ENCODE measurements around the gene CLCN4.

CLCN4 gene

DNA sequence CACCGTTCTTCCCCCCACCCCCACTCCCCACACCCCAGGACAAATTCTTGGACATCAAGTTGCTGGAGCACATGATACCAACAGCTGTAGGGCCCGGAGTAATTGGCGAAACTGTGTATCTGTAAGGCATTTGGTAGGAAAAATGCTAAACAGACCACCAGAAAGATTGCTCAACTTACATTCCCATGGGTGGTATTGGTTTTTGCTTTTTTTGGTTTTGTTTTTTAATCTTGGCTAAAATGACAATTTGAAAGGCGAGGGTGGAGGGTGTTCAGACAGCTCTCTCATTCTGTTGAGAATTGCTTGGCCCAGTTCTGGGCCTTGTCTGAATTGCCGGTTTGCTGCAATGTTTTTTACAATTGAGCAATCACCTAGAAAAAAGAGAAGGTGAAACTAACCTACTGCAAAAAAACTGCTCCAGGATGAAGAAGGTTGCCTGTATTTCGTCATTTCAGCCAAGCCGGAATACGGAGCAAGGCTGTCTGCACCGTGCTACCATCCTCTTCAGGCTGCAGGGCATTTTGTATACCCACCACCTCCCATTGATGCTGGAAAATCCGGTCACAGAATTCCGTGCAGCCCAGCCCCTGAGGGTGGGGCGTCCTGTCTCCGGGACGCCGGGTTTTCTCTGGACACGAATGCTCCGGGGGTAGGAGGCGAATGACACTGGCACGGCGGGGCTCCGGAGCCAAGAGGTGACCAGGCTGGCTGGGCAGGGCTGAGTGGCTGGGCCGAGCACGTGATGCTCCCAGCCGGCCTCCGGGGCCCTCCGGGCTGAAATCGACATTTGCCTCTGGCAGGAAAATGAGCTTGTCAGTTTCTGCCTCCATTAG lies at the start of gene CLCN4:
Gene CLCN4 (plus strand): TSS at position 777 of the 833 bp plus-strand sequence. CDS start 28,058 bp downstream, outside the sequence.
- intact Hi-C loops (cut with DNase I), result no loop called here
- peak; percentile 57 to 96 (median 67) for DNase-seq

DNA sequence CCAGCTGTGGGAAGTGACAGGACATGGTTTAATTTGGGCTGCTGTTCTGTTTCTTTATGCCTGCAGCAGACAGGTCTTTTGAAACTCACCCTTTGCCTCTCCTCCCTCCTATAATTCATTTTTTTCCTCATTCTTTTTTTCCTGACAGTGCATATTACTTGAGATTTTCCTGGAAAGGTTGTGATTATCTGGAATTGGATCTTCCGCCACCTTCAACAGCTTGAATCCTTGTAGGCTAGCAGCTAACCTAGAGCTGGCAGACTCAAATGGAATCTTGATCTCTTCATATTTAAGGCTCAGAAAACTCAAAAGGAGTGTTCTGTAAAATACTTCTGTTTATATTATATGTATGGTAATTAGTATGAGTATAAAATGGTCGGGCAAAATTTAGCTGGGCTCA lies 49.3 kb upstream of the CLCN4 start:
- no peak for DNase-seq
- intact Hi-C loops (cut with DNase I), result no loop called here

DNA sequence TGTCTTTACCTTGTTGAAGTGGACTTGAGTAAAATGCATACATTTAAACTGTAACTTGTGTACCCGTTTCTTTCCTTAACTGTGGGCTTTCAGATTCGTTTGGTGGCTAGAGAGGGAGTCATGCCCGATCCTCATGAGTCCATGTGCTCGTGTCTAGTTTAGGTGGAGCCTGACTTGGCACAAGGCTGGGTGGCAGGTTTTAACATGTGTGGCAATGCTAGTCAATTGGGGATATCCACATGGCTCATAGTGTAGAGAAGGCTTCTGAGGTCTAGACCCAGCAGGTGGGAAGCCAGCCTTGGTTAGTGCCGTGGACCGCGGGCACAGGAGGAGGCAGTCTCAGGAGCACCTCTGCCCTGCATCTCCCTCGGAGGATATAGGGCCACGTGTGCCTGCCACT lies 48.5 kb upstream of the CLCN4 start:
- DNase-seq, result no peak
- intact Hi-C loops (cut with DNase I), result no loop called here

DNA sequence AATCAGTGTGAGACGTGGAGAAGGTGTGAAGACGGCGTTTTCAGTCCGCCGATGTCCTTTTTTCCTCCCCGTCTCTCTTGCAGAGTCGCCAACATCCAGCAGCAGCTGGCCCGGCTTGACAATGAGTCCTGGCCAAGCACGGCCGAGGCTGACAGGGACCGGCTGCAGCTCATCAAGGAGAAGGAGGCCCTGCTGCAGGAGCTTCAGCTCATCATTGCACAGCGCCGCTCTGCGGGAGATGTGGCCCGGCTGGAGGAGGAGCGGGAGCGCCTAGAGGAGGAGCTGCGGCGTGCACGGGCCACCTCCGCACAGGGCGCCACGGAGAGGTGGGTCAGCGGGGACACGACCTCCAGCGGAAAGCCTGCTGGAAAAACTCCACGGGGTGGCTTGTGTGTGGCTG lies 47.1 kb upstream of the CLCN4 start:
- DNase-seq, result peak in 9 of 10 donors; percentile 49 to 96 (median 69)
- intact Hi-C loops (cut with DNase I), result loop anchor here (5.0 to 10.0 kb wide), 2 partner anchors 97 to 235 kb away; no protein-coding TSS in a partner anchor

DNA sequence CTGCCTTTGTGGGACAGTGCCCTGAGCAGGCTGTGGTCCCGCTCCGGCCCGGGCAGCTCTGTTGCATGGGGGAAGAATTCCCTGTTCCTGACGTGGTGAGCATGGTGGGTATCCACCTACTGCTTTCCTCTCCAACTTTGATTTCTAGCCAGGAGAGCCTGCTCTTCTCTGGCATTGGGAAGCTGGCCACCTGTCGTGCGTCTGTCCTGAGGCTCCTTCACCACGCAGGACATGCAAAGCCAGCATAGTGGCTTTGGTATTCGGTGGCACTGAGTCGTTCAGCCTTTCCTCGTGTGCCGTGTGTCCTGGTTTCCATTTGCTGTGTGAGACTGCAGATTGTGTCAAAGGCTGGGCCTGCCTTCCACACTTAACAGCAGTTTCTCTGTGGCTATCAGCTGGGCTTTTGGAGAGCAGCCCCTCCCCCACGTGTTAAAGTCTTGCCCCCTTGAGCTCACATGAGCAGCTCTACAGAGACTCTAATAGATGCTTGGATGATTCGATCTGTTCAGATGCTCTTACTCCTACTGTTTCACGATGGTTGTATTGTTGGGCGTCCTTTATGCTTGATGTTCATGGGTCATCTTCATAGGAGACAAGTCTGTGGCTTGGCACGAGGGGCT lies 46.3 kb upstream of the CLCN4 start:
- intact Hi-C loops (cut with DNase I), result loop anchor here (5.0 to 10.0 kb wide), 2 partner anchors 98 to 236 kb away; no protein-coding TSS in a partner anchor
- DNase-seq, result no peak

DNA sequence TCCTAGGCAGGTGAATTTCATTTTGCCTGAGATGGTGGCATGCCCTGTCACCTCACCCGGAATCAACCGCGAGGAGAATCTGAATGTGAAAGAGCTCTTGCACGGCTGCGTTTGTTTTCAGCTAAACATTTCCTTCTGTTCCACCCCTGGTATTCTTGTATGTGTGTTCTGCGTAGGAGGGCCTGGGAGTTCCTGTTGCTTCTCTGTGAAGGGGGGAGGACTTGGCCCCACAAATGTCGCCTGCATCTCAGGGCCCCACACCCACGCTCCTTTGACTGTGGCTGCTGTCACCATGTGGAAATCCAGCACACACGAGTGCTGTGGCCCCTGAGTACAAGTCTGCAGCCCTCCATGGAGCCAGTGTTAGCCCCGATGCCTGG lies 45.8 kb upstream of the CLCN4 start:
- peak in 1 of 10 donors; percentile 86 for DNase-seq
- intact Hi-C loops (cut with DNase I), result loop anchor here (5.0 to 10.0 kb wide), 2 partner anchors 99 to 236 kb away; no protein-coding TSS in a partner anchor

DNA sequence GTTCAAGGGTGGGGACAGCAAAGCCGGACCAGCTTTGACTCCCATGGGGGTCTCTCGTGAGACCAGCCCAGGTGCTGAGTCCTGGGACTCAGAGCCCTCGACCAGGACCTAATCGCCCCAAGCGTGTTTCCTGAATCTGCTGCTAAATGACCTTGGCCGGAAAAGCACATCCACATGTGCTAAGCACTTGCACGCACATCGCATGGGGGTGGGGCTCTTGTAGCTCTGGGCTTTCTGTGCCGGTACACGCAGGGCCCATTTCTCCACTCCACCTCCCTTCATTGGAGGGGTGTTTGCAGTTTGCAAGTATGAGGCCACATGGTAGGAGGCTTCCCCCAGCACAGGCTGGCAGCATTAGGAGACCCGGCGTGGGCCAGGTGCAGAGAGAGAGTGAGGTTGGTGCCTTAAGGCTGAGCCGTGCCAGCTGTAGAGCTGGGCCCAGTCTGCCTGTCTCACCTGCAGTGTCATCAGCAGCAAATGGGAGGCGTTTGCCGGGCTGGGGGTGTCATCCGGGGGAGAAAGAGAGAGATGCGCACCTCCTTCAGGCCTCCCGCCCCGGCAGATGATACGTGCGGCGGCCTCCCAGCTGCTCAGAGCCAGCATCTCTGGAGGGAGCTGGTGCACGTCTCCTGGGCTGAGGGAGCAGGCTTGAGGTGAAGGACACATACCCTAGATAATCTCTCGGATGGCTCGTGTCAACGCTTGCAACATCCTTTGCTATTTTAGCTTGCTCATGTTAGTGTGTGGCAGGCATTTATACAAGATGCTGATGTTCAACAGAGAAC lies 45.2 kb upstream of the CLCN4 start:
- peak in 2 of 10 donors; percentile 76 to 82 for DNase-seq
- intact Hi-C loops (cut with DNase I), result loop anchor here (5.0 to 10.0 kb wide), 2 partner anchors 99 to 237 kb away; no protein-coding TSS in a partner anchor

DNA sequence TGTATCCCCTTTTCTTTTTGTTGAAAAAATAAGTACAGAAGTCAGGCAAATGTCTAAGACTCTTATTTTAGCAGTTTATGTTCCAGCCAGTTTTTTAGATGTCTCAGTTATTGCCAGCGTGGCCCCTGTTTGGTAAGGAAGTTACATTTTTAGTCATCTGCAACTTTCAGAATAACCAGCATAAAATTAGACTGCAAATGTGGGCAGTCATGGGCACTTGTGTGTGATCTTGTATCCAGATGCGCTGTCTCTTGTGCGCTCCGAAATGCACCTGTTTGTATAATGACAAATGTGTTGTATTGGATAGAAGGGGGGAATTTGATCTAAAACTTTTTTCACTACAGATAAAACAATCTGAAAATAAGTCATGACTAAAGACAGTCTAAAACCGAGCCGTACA lies 44.3 kb upstream of the CLCN4 start:
- intact Hi-C loops (cut with DNase I), result loop anchor here (5.0 to 10.0 kb wide), 2 partner anchors 100 to 238 kb away; no protein-coding TSS in a partner anchor
- no peak for DNase-seq

DNA sequence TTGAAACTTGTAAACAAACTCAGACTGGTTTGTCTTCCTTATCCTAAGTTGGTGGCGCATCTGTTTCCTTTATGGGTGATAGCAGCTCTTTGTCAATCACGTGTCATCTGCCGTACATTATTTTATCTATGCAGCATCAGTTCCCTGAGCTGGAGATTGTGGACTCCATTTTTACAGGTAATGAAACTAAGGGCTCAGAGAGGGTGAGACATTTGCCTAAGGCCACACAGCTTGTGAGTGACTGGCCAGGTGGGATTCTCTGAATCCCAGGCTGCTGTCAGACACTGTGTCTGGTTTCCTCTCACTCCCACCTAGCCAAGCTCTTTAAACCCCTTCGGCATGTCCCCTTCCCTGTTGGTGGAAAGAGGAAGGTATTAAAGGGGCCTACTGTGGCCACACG lies 41.7 kb upstream of the CLCN4 start:
- no peak for DNase-seq

DNA sequence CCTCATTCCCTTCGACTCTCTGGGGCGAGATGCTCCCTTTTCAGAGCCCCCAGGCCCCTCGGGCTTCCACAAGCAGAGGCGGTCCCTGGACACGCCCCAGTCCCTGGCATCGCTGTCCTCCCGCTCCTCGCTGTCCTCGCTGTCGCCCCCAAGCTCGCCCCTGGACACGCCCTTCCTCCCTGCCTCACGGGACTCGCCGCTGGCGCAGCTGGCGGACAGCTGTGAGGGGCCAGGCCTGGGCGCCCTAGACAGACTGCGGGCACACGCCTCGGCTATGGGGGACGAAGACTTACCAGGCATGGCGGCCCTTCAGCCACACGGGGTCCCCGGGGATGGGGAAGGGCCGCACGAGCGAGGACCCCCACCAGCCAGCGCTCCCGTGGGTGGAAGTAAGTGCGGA lies 39.5 kb upstream of the CLCN4 start:
- intact Hi-C loops (cut with DNase I), result loop anchor here (2.0 to 10.0 kb wide), 2 partner anchors 226 to 242 kb away; no protein-coding TSS in a partner anchor
- DNase-seq, result peak in 1 of 10 donors; percentile 80

More for the DNA sequence above, 41.7 kb upstream of the CLCN4 start:
- intact Hi-C loops (cut with DNase I), result loop anchor here (10.0 kb wide), 1 partner anchor 240 kb away; no protein-coding TSS in a partner anchor

DNA sequence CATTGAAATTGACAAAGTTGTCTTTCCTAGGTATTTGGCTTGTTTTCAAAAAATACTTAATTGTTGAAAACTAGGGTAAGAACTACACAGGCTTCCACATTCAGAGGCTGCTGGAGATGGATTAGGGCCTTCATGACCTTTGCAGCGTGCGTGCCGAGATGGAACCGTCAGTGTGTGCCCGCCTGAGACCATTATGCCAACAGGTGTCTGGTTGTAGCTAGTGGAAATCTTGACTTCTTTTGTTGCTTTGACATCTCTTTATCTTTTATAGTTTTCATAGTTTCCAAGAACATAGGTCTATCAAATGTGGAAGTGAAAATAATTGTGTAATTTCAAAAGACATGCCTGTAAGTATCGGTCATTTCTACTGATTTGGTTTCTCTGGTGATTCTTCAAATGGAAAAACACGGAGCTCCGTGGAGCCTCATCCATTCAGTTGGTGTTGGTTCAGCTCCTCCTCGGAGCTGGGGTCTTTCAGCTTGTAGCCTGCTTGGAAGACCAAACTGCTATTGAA lies 38.9 kb upstream of the CLCN4 start:
- intact Hi-C loops (cut with DNase I), result loop anchor here (2.0 to 10.0 kb wide), 2 partner anchors 227 to 243 kb away; no protein-coding TSS in a partner anchor
- DNase-seq, result no peak

DNA sequence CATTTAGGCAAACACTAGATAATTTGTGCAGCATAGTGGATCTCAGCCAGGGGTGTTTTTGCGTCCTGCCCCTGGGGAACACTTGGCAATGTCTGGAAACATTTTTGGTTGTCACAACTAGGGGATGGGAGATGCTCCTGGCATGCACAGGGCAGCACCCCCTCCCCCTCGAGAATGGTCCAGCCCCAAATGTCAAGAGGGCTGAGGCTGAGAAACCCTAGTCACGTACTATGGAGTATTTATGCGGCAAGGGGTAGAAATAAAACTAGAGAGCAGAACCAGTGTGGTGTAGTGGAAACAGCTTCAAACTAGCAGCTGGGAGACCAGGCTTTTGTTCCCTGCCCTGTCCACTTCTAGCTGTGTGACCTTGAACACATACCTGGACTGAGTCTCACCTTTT lies 38.2 kb upstream of the CLCN4 start:
- DNase-seq, result peak in 1 of 10 donors; percentile 48
- intact Hi-C loops (cut with DNase I), result loop anchor here (10.0 kb wide), 1 partner anchor 244 kb away; no protein-coding TSS in a partner anchor

DNA sequence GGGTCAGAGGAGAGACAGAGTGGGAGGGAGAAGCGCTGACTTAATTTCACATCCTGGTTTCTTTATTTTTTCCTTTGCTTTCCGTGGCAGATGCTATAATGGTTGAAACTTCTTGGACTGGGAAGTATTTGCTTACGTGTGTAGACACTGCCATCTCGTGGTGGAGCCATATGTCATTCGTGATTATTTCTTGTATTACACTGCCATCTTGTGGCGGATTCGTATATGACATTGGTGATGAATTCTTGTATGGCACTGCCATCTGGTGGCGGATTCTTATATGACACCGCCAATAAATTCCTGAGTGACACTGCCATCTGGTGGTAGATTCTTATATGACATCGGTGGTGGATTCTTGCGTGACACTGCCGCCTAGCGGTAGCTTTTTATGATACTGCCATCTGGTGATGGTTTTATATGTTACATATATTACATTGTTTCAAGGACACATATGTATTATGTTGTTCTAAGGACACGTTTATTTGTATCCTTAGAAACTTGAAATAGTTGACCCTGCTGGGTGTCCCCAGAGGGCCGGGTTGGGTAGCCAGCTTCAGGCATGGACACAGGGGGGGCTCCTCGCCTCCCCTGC lies 37.3 kb upstream of the CLCN4 start:
- DNase-seq, result peak in 7 of 10 donors; percentile 21 to 91 (median 49)
- intact Hi-C loops (cut with DNase I), result loop anchor here (1.0 to 10.0 kb wide), 2 partner anchors 123 to 245 kb away; no protein-coding TSS in a partner anchor

DNA sequence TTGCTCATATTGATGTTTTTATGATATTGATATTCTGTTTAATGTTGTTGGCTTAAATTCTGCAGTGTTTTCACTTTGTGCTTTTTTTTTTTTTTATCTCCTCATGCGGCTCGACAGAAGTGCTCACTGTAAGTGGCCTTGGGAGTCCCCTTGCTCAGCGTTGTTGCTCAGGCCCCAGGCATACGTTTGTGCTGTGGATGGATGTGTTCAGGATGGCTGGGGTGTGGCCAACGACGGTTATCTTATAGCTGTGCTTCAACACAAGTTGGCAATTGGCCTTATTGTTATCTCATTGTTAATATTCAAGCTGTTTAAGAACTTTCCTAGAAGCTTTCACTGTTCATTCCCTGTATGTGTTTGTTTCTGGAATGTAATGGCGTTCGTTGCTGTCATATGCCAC lies 36.4 kb upstream of the CLCN4 start:
- intact Hi-C loops (cut with DNase I), result no loop called here
- no peak for DNase-seq

DNA sequence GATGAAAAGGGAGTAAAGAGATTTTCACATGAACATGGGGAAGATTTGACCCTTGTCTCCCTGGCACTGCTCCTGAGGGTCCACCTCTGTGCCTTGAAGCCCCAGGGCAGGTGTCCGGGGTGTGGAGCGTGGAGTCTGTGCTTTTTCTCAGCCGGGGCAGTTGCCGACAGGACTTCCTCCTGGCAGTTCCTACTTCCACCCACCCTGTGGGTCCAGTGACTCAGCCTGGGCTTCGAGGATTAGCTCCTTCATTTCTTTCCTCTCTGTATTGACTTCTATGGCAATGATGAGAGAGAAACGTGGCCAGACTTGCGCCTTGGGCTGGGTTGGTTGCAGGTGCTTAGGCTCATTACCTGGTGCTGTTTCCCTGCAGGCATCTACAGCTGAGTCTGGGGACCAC lies 35.9 kb upstream of the CLCN4 start:
- DNase-seq, result peak in 1 of 10 donors; percentile 80
- intact Hi-C loops (cut with DNase I), result no loop called here

DNA sequence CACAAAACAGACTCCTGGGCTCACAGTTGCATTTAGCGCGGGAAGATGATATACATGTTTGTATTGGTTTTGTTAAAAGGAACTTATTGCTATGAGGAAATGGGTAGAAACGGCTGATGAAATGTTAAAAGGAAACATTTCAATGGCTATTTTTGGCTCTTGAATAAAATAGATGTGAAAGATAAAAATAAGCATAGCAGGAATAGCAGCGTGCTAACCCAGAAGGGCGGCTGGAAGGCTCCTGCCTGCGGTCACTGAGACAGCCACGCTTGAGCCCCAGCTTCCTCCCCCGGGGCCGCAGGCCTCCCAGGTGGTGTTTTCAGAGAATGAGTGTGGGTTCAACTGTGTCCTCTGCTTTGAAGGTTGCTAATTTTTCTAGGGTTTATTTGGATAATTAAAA lies 35.0 kb upstream of the CLCN4 start:
- DNase-seq, result peak in 1 of 10 donors; percentile 84
- intact Hi-C loops (cut with DNase I), result no loop called here

DNA sequence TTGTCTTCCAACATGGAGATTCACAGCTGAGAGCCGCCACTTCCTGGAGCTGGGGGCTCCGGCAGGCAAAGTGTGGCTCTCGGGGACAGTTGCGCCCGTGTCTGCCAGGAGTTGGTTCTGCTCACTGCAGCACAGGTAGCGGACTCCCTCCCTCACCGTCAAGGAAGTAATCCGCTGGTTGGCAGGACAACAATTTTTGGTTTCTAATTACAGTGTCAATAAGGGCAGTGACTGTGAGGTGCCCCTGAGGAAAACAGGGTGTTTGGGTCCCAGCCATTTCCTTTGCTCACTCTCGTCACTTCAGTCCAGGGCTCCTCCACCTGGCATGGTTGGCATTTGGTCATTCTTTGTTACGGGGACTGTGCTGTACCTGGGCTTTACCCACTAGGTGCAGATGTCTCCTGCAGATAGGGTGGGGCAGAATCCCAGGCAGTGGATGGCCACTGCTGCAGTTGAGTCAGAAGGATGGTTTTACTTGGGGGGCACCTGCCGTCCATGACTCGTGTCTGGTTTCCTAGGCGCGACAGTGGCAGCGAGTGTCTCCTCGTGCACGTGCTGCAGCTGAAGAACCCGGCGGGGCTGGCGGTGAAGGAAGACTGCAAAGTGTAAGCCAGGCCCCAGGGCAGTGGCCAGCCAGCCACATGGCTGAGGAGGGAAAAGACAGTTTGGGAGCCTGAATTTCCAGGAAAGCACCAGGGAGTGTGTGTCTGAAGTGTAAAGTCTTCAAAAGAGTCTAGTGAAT lies 32.1 kb upstream of the CLCN4 start:
- intact Hi-C loops (cut with DNase I), result no loop called here
- DNase-seq, result peak in 2 of 10 donors; percentile 70 to 76

DNA sequence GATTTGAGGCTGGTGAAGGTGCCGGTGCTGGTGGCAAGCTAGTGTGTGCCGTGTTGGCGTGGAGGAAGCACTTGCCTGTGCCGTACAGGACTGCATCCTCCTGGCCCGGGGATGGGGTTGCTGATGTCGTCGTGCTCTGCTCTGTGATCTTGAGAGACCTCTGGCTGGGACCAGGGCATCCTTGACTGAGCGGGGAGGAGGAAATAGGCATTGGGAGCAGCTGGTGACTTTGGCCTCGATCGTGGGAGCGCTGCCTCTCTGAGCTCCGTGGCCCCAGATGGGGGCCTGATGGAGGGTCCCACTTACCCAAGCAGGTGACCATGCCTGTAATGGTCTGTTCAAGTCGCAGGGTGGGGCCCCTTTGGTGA lies 31.5 kb upstream of the CLCN4 start:
- intact Hi-C loops (cut with DNase I), result no loop called here
- peak in 2 of 10 donors; percentile 58 to 70 for DNase-seq

DNA sequence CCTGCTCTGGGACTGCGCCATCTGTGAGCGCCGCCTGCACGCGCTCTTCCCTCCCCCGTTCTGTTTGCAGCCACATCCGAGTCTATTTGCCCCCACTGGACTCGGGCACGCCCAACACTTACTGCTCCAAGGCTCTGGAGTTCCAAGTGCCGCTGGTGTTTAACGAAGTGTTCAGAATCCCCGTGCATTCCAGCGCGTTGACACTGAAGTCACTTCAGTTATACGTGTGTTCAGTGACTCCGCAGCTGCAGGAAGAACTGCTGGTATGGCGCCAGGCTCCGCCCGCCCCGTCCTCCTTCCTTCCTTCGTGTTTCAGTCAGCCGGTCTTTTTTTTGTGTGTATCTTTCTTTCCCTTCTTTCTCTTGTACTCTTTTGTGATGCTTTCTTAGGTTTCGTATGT lies 30.7 kb upstream of the CLCN4 start:
- DNase-seq, result peak in 1 of 10 donors; percentile 82
- intact Hi-C loops (cut with DNase I), result no loop called here

Measured in posterior cingulate gyrus (tissue), 11 donors.